Ovary (tissue), 3 donors: ENCODE data around the gene ABCB6.

Experiments used
- CTCF ChIP-seq, 3 donors: fragments of 450-650 bp in 2 of 3; fragments of 200-600 bp in 1 of 3; IDR thresholded peaks; one replicate each; pipeline versions ENCODE4 v1.5.1 to v1.8.0; 2016 to 2022; ENCODE audit warnings: antibody characterized with exemption in 3 of 3, mild to moderate bottlenecking in 1 of 3
- EP300 ChIP-seq: sonication (generic); formaldehyde crosslinking; IDR thresholded peaks from one replicate; pipeline ENCODE4 v1.6.1; 2017; ENCODE audit warnings: antibody characterized with exemption
- POLR2A ChIP-seq: fragments of 450-650 bp; IDR thresholded peaks from one replicate; pipeline ENCODE4 v1.6.1; 2017; ENCODE audit warnings: antibody characterized with exemption, mild to moderate bottlenecking, moderate library complexity
- donor health status: DM: no; HTN: no; CAD: no.

GRCh38 chr2:219207134-219207883, 11.4 kb downstream of the ABCB6 start:
- TF ChIP-seq CTCF (IDR thresholded peaks at IDR 0.05) (no peak), EP300 (no peak), POLR2A (no peak)
